Lower leg skin (tissue), 3 donors: ENCODE measurements around the gene TWF1.

Experiments used
- CTCF ChIP-seq, 3 donors: fragments of 450-650 bp; IDR thresholded peaks; one replicate each; pipeline ENCODE4 v1.5.1; 2016; ENCODE audit warnings: antibody characterized with exemption in 3 of 3, mild to moderate bottlenecking in 3 of 3, moderate library complexity in 2 of 3
- POLR2A ChIP-seq, 2 donors: fragments of 450-650 bp; IDR thresholded peaks; one replicate each; pipeline ENCODE4 v1.6.1; 2016 to 2017; ENCODE audit warnings: antibody characterized with exemption in 2 of 2, mild to moderate bottlenecking in 1 of 2, moderate library complexity in 1 of 2

GRCh38 chr12:43761500-43761899 lies 44.6 kb downstream of the TWF1 start:
- TF ChIP-seq CTCF (IDR thresholded peaks at IDR 0.05) (no peak), POLR2A (IDR thresholded peaks at IDR 0.05) (no peak)
